ENCODE results near the gene KIF12. TPM values are rescaled to one million over a fixed set of nuclear protein-coding genes. Genes with fewer than 3 reads are reported as not detected.
"Not testable (repeated sequence)": the region's sequence is repeated elsewhere in the genome, so short reads cannot be mapped to it uniquely, and the experiment has no call there.

The KIF12 gene
- total and polyA plus RNA-seq, 4 experiments from 2014 or later = not detected

- Mint-ChIP-seq H3K36me3 (no peaks in the 10 kb centered on the region), H3K27ac (no peak overlapping the region), H3K4me3 (no peak overlapping the region), H3K27me3 (peaks cover 5 to 10% of the 10 kb centered on the region in 2 donors), H3K9me3 (no peaks in the 10 kb centered on the region), H3K4me1 (peaks cover 0 to 4% (median 2%) of the 10 kb centered on the region in 4 donors)
- Histone ChIP-seq H3K27ac (ENCODE audit: low read depth, low read length) (no peak overlapping the region), H3K4me1 (ENCODE audit: insufficient read depth, low read length) (no peaks in the 10 kb centered on the region), H3K4me3 (ENCODE audit: low read length in 2 of 2) (no peak overlapping the region), H3K9me3 (ENCODE audit: control insufficient read depth in 1 of 2, low read length in 2 of 2) (no peaks in the 10 kb centered on the region), H3K36me3 (ENCODE audit: insufficient read depth, low read length) (no peaks in the 10 kb centered on the region), H3K27me3 (ENCODE audit: insufficient read depth, low read length) (no peaks in the 10 kb centered on the region)
- ChIA-PET POLR2A (ENCODE audit: partially characterized antibody) (no interaction called here), CTCF (ENCODE audit: partially characterized antibody) (no interaction called here)
- intact Hi-C loops (cut with micrococcal nuclease) = no loop called here
- no peak for DNase-seq
Observed at GRCh38 chr9:114086607-114087006, 12.5 kb downstream of the KIF12 start.

GRCh38 chr9:114086009-114086408 lies 13.1 kb downstream of the KIF12 start:
- H3K9me3 Mint-ChIP-seq = peaks cover 0 to 2% (median 0%) of the 10 kb centered on the region in 8 donors
- intact Hi-C loops (cut with micrococcal nuclease) = no loop called here
- CTCF ChIA-PET (ENCODE audit: partially characterized antibody) = no interaction called here

GRCh38 chr9:114085387-114085789 lies 13.7 kb downstream of the KIF12 start:
- no peak overlapping the region for H3K4me3 ChIP-seq (ENCODE audit: low read length in 2 of 2)
- no peaks in the 10 kb centered on the region for H3K9me3 ChIP-seq (ENCODE audit: control insufficient read depth in 1 of 2, low read length in 2 of 2)
- CTCF ChIA-PET (ENCODE audit: partially characterized antibody) = interaction anchor here (4.1 kb wide), 1 partner anchor 9 kb away, joined by 37 read pairs; no protein-coding TSS in a partner anchor
- POLR2A ChIA-PET (ENCODE audit: partially characterized antibody) = no interaction called here
- no peaks in the 10 kb centered on the region for H3K36me3 Mint-ChIP-seq
- DNase-seq = no peak
- H3K27me3 ChIP-seq (ENCODE audit: insufficient read depth, low read length) = no peaks in the 10 kb centered on the region
- H3K27me3 Mint-ChIP-seq = peaks cover 3 to 10% of the 10 kb centered on the region in 2 donors
- H3K4me1 ChIP-seq (ENCODE audit: insufficient read depth, low read length) = no peaks in the 10 kb centered on the region
- no peak overlapping the region for H3K27ac ChIP-seq (ENCODE audit: low read depth, low read length)
- no peak overlapping the region for H3K27ac Mint-ChIP-seq
- H3K36me3 ChIP-seq (ENCODE audit: insufficient read depth, low read length) = no peaks in the 10 kb centered on the region
- intact Hi-C loops (cut with micrococcal nuclease) = no loop called here
- H3K4me1 Mint-ChIP-seq = peaks cover 0 to 4% (median 2%) of the 10 kb centered on the region in 4 donors
- peaks cover 0 to 2% (median 0%) of the 10 kb centered on the region in 8 donors for H3K9me3 Mint-ChIP-seq
- H3K4me3 Mint-ChIP-seq = no peak overlapping the region

More at GRCh38 chr9:114086009-114086408, 13.1 kb downstream of the KIF12 start:
- no peak overlapping the region for H3K27ac Mint-ChIP-seq
- Histone ChIP-seq H3K36me3 (ENCODE audit: insufficient read depth, low read length) (no peaks in the 10 kb centered on the region), H3K4me3 (ENCODE audit: low read length in 2 of 2) (no peak overlapping the region), H3K27ac (ENCODE audit: low read depth, low read length) (no peak overlapping the region), H3K27me3 (ENCODE audit: insufficient read depth, low read length) (no peaks in the 10 kb centered on the region), H3K4me1 (ENCODE audit: insufficient read depth, low read length) (no peaks in the 10 kb centered on the region), H3K9me3 (ENCODE audit: control insufficient read depth in 1 of 2, low read length in 2 of 2) (no peaks in the 10 kb centered on the region)
- H3K4me3 Mint-ChIP-seq = no peak overlapping the region
- peaks cover 0 to 4% (median 2%) of the 10 kb centered on the region in 4 donors for H3K4me1 Mint-ChIP-seq
- peaks cover 5 to 10% of the 10 kb centered on the region in 2 donors for H3K27me3 Mint-ChIP-seq
- no peak for DNase-seq
- no peaks in the 10 kb centered on the region for H3K36me3 Mint-ChIP-seq
- POLR2A ChIA-PET (ENCODE audit: partially characterized antibody) = no interaction called here

- no peak overlapping the region for H3K4me3 ChIP-seq (ENCODE audit: low read length in 2 of 2)
- Mint-ChIP-seq H3K27ac (no peak overlapping the region), H3K27me3 (peaks cover under 1 to 7% of the 10 kb centered on the region in 2 donors), H3K9me3 (peaks cover 0 to 2% (median 0%) of the 10 kb centered on the region in 8 donors), H3K4me3 (no peak overlapping the region), H3K36me3 (no peaks in the 10 kb centered on the region), H3K4me1 (peaks cover 0 to 4% (median 2%) of the 10 kb centered on the region in 4 donors)
- DNase-seq = no peak
- ChIA-PET CTCF (ENCODE audit: partially characterized antibody) (interaction anchor here (1.0 to 4.1 kb wide), 8 partner anchors 10 to 208 kb away, joined by 3 to 47 read pairs (median 22); partner anchors contain the start of gene KIF12), POLR2A (ENCODE audit: partially characterized antibody) (no interaction called here)
- H3K36me3 ChIP-seq (ENCODE audit: insufficient read depth, low read length) = no peaks in the 10 kb centered on the region
- intact Hi-C loops (cut with micrococcal nuclease) = no loop called here
- H3K4me1 ChIP-seq (ENCODE audit: insufficient read depth, low read length) = no peaks in the 10 kb centered on the region
- H3K27ac ChIP-seq (ENCODE audit: low read depth, low read length) = no peak overlapping the region
- no peaks in the 10 kb centered on the region for H3K27me3 ChIP-seq (ENCODE audit: insufficient read depth, low read length)
- no peaks in the 10 kb centered on the region for H3K9me3 ChIP-seq (ENCODE audit: control insufficient read depth in 1 of 2, low read length in 2 of 2)
Observed at GRCh38 chr9:114084282-114085073, 14.6 kb downstream of the KIF12 start.

GRCh38 chr9:114083666-114084065 lies 15.4 kb downstream of the KIF12 start:
- CTCF ChIA-PET (ENCODE audit: partially characterized antibody) = interaction anchor here (0.7 to 4.1 kb wide), 14 partner anchors 10 to 658 kb away, joined by 3 to 47 read pairs (median 5); partner anchors contain the start of gene KIF12
- H3K4me3 Mint-ChIP-seq = no peak overlapping the region
- intact Hi-C loops (cut with micrococcal nuclease) = no loop called here

GRCh38 chr9:114082763-114083412 lies 16.2 kb downstream of the KIF12 start:
- H3K4me1 Mint-ChIP-seq; H3K4me1 ChIP-seq (ENCODE audit: insufficient read depth, low read length); H3K27me3 Mint-ChIP-seq; H3K36me3 ChIP-seq (ENCODE audit: insufficient read depth, low read length); H3K4me3 ChIP-seq (ENCODE audit: low read length in 2 of 2); H3K27me3 ChIP-seq (ENCODE audit: insufficient read depth, low read length); H3K9me3 ChIP-seq (ENCODE audit: control insufficient read depth in 1 of 2, low read length in 2 of 2); H3K9me3 Mint-ChIP-seq; H3K27ac ChIP-seq (ENCODE audit: low read depth, low read length); H3K27ac Mint-ChIP-seq; DNase-seq; POLR2A ChIA-PET (ENCODE audit: partially characterized antibody); intact Hi-C loops (cut with micrococcal nuclease); H3K4me3 Mint-ChIP-seq; H3K36me3 Mint-ChIP-seq: not testable (repeated sequence)
- CTCF ChIA-PET (ENCODE audit: partially characterized antibody) = interaction anchor here (0.7 to 4.1 kb wide), 14 partner anchors 10 to 659 kb away, joined by 3 to 47 read pairs (median 5); partner anchors contain the start of genes COL27A1 and KIF12

More at GRCh38 chr9:114083666-114084065, 15.4 kb downstream of the KIF12 start:
- DNase-seq = no peak
- Histone ChIP-seq H3K4me3 (ENCODE audit: low read length in 2 of 2) (no peak overlapping the region), H3K9me3 (ENCODE audit: control insufficient read depth in 1 of 2, low read length in 2 of 2) (no peaks in the 10 kb centered on the region), H3K4me1 (ENCODE audit: insufficient read depth, low read length) (no peaks in the 10 kb centered on the region), H3K27me3 (ENCODE audit: insufficient read depth, low read length) (no peaks in the 10 kb centered on the region), H3K36me3 (ENCODE audit: insufficient read depth, low read length) (no peaks in the 10 kb centered on the region), H3K27ac (ENCODE audit: low read depth, low read length) (no peak overlapping the region)
- H3K27ac Mint-ChIP-seq = no peak overlapping the region
- no peaks in the 10 kb centered on the region for H3K36me3 Mint-ChIP-seq
- H3K4me1 Mint-ChIP-seq = peaks cover 0 to 4% (median 2%) of the 10 kb centered on the region in 4 donors
- peaks cover 0 to 2% (median 0%) of the 10 kb centered on the region in 8 donors for H3K9me3 Mint-ChIP-seq
- H3K27me3 Mint-ChIP-seq = peaks cover 0 to 6% of the 10 kb centered on the region in 2 donors
- POLR2A ChIA-PET (ENCODE audit: partially characterized antibody) = no interaction called here

All from CD4-positive, alpha-beta memory T cell (primary cell).